GM18873 (cell line): ENCODE measurements around the gene TEAD1.

ENCODE experiments used
- ATAC-seq: cut with Tn5 transposase; IDR thresholded peaks from one replicate; pipeline ENCODE4 v1.9.1; 2021; ENCODE audit warnings: mild to moderate bottlenecking, moderate library complexity, moderate number of reproducible peaks; ENCODE audit not compliant: unreplicated experiment, low FRiP score

Gene TEAD1

GRCh38 chr11:12827929-12828812, 153.9 kb downstream of the TEAD1 start:
- ATAC-seq, result no peak

- no peak for ATAC-seq
Measured at GRCh38 chr11:12829131-12829530, 154.9 kb downstream of the TEAD1 start.

DNA sequence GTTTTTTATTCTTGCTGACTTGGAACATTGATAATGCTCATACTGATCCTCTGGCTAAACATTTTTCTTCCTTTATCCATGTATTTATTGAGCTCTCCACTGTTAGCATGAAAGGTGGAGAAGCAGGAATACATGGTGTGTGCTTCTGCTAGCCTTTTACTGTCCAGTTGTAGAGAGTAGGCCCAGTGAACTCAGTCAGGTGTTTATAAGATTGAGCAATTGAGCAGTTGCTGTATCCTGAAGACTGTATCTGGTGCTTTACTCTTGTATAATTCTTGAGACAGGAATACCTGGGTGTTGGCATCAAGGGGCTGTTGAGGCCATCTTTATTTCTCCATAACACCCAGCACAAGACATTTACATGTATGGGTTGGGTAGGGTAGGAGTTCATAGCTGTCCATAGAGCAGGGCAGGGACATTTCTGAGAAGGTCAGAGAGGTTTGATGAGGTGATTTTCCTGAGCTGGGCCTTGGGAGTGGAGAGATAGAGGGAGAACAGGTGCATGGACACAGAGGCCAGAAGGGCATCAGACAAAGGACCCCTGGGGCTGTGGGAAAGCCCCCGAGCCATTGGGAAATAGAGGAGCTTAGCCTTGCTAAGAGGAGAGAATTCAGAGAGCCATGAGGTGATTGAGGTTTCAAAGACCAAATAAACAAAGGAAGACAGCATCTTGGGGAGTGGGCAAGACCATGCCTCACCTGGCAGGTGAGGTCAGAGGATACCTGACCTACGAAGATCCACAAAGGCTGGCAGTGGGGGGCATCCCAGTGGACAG, 155.5 kb downstream of the TEAD1 start:
- ATAC-seq, result no peak

- no peak for ATAC-seq
Measured at GRCh38 chr11:12831471-12832202, 157.4 kb downstream of the TEAD1 start.

- no peak for ATAC-seq
Measured at GRCh38 chr11:12832480-12833224, 158.4 kb downstream of the TEAD1 start.

- ATAC-seq, result no peak
Measured at GRCh38 chr11:12834166-12834565, 159.9 kb downstream of the TEAD1 start.

DNA sequence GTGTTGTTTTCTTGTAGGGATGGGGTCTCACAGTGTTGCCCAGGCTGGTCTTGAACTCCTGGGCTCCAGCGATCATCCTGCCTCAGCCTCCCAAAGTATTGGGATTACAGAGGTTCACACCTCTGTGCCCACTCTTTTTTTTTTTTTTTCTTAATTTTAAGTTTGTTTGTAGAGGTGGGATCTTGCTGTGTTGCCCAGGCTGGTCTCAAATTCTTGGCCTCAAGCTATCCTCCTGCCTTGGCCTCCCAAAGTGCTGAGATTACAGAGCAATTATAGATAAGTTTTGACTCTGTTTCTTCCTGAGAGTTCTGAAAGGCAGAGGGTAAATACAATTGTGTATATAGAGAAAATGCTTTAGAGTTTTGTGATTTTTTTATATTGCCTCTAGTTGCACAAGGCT, 160.4 kb downstream of the TEAD1 start:
- ATAC-seq, result no peak

GRCh38 chr11:12835286-12835685, 161.1 kb downstream of the TEAD1 start:
- ATAC-seq, result no peak

DNA sequence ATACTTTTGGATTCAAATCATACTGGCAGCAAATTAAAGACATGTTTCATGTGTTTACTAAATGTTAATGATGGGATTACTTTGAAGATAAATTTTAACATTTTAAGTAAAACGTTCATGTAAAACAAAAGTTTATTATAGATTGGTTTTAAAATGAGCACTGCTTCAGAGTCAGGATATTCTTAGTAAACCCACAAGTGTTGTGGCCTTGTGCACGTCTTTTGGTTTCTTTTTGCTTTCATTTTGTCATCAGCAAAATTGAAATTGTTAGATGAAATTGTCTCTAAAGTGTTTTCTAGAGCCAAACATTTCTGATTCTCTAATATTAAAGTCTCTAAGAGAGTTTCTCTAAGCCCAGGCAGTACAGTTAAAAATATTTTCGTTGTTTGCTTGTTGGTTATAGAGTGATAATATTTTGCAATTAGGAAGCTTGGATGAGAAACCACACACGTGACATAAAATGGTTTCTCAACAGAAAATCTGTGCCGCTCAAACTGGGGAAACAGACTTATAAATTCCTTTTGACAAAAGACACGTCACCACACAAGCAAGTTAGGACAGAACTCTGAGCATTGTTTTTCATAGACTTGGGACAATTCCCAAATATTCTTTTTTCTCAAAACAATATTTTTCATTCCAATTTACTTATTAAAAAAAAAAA, 164.4 kb downstream of the TEAD1 start:
- no peak for ATAC-seq

DNA sequence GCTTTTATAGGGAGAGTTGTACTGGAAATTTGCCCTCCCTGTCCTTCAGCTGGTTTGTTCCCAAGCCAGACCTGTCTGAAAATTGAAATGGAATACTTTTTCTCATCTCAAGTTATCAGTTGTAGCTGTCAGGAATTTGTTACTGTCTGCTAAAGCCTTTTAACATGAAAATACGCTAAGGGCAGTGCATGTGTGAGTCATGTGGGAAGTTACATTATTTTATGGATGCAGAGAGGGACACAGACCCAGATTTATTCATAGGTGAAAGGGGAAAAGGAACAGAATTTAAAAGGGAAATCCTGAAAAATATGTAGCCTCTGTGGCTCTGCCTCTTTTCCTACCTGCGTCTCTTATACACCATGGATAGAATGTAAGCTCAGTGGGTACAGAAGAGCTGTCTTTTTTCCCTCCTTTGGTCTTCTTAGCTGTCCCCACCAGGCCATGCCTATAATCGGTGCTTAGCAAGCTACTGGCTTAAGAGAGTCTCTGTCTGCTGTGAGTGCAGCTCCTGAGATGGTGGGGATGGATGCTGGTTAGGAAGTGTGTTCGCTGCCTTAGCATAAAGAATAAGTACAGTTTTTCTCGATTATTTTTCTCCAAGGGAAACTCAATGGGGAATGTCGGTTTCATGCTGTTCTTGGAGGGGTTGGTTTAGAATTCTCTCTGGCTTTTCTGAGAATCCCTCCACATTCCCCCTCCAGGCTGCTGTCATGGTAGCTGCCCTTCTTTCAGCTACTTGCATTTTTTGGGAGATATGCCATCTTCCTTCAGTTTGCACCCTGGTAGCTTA, 166.8 kb downstream of the TEAD1 start:
- ATAC-seq, result no peak

- no peak for ATAC-seq
Measured at GRCh38 chr11:12841946-12842630, 167.9 kb downstream of the TEAD1 start.

GRCh38 chr11:12842933-12843636, 168.9 kb downstream of the TEAD1 start:
- ATAC-seq, result no peak

GRCh38 chr11:12845163-12845562, 170.9 kb downstream of the TEAD1 start:
- ATAC-seq, result no peak

DNA sequence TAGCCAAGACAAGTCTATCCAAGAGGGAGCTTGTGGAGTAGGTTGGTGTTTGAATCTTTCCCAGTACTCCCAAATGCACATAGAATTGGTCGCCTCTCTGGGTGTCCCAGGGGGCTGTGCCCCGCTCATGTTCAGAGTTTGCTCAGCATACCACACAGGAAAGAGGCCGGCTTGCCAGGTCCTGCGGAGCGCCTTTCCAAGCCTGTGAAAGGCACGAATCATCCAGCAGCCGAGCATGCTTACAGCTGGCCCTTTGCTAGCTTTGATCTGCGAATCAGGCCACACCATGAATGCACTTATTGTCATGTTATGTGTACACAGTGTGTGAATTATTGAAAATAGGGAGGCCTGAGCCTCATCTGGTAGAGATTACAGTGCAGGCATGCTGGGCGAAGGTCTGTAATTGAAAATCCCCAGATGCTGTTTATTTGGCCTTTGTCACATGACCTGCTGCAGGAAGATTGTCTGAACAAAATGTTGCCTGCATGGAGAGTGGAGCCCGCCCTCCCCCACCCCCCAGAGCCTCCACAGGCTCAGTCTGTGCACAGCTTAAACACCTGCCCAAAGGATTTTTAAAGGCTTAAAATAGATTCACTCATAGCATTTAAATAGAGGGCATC, 171.6 kb downstream of the TEAD1 start:
- no peak for ATAC-seq

- no peak for ATAC-seq
Measured at GRCh38 chr11:12846786-12847615, 172.8 kb downstream of the TEAD1 start.

DNA sequence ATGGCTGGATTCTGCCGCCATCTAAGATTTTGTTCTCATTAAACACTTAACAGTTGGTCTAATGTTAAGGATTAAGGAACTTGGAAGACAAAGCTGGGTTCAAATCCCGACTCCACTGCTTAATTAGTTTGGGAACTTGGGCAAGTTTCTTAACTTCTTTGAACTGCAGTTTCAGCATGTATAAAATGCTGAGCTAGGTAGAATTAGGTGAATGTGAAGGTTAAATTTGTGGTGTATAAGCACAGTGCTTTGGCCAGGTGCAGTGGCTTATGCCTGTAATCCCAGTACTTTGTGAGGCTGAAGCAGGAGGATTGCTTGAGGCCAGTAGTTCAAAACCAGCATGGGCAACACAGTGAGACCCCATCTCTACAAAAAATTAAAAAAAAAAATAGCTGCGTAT, 174.2 kb downstream of the TEAD1 start:
- ATAC-seq, result no peak

- no peak for ATAC-seq
Measured at GRCh38 chr11:12853325-12853651, 179.1 kb downstream of the TEAD1 start.
